ENCODE measurements around the gene NELL2. TPM values are rescaled to one million over a fixed set of nuclear protein-coding genes. Genes with fewer than 3 reads are reported as not detected.
"Not testable (repeated sequence)": the region's sequence is repeated elsewhere in the genome, so short reads cannot be mapped to it uniquely, and the experiment has no call there.

NELL2 gene
- total RNA-seq: 208 TPM

DNA sequence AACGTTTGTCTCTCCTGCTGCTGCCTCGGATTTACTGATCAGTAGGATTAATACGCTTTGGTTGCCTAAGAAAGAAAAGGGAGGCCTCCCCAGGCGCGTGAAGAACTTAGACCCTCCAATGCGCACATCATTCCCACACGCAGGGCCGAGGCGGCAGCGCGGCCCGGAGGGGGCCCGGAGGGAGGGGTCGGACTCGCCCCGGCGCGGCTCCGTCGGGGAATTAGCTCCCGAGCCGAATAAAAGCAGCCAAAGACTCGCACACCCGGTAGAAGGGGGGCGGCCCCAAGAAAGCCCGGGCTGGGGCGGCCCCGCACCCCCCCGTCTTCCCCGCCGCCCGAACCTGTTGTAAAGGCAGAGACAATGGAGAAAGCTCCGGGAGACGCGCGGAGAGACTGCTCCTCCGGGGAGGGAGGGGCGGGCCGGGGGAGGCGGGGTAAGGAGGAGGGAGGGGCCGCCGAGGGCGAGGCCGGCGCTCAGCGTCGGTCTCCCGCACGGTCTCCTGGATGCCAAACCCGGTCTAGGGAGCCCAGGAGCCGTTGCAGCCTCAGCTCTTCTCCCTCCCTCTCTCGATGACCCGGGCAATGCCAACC, at the start of gene NELL2:
NELL2 (minus strand) TSS at position 362 of the 590 bp plus-strand sequence. CDS start 446 bp downstream, outside the sequence.
- Histone ChIP-seq H3K27me3 (ENCODE audit: insufficient read depth, low read length) (peaks cover 59% of the 10 kb centered on the region), H3K4me3 (ENCODE audit: low read length) (peak within 1 kb of the TSS; percentile 49), H3K4me1 (ENCODE audit: insufficient read depth, low read length) (peaks cover 6% of the 10 kb centered on the region), H3K9me3 (ENCODE audit: low read depth, low read length) (peaks cover 9% of the 10 kb centered on the region)

DNA sequence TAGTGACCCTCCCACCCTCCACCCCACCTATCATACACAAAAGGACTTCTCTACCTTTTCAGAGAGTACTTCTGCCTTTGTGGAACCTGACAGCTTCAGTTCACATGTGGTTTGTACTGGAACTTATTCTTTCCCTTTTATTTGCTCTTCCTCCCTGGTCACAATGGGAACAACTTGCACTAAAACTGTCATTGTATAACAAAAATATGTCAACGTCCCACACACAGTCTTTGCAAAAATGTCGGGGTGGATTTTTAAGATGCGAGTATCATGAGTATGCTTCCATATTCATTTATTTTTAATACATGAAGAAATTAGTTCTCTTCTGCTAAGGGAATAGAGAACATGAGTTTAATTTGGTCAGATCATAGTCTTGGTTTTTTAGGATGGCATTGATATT, 45.6 kb upstream of the NELL2 start:
- Histone ChIP-seq H3K4me1 (ENCODE audit: insufficient read depth, low read length) (no peaks in the 10 kb centered on the region), H3K4me3 (ENCODE audit: low read length) (no peak overlapping the region), H3K9me3 (ENCODE audit: low read depth, low read length) (no peaks in the 10 kb centered on the region), H3K27me3 (ENCODE audit: insufficient read depth, low read length) (no peaks in the 10 kb centered on the region)

DNA sequence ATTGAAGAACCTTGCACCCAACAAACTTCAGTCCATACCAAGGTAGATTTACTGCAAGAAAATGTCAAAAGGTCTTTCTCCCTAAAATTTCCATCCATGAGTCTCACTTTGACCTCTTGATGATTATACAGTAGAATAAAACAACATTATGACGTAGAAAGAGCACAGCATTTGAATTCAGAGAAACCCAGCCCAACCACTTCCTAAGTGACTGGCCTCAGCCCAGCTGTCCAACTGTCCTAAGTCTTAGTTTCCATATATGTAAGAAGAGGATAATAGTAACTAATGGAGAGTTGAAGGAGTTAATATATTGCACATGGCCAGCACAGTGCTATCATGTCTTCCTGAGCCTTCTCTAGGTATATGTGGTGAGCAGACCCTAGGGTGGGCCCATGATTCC, 41.0 kb upstream of the NELL2 start:
- no peaks in the 10 kb centered on the region for H3K9me3 ChIP-seq (ENCODE audit: low read depth, low read length)
- H3K4me1 ChIP-seq (ENCODE audit: insufficient read depth, low read length): no peaks in the 10 kb centered on the region
- no peaks in the 10 kb centered on the region for H3K27me3 ChIP-seq (ENCODE audit: insufficient read depth, low read length)
- H3K4me3 ChIP-seq (ENCODE audit: low read length): no peak overlapping the region

DNA sequence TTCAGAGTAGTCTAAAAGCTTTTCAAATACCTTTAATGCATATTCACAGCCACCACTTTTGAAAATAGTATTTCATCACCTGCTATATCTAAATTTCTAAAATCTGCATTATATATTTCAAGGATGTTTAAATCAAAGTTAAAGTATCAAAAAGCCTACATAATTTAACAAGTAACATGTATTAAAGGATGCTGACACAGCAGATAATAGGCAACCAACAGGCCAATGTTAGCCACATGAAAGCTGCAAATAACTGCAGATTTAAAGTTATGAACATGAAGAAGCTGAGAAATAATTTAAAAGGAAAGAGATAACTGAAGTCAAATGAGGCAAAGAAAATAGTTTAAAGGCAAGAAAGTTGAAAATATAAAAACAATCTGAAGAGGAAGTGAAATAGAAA, 39.8 kb upstream of the NELL2 start:
- no peak overlapping the region for H3K4me3 ChIP-seq (ENCODE audit: low read length)
- H3K4me1 ChIP-seq (ENCODE audit: insufficient read depth, low read length): no peaks in the 10 kb centered on the region
- no peaks in the 10 kb centered on the region for H3K9me3 ChIP-seq (ENCODE audit: low read depth, low read length)
- H3K27me3 ChIP-seq (ENCODE audit: insufficient read depth, low read length): no peaks in the 10 kb centered on the region

DNA sequence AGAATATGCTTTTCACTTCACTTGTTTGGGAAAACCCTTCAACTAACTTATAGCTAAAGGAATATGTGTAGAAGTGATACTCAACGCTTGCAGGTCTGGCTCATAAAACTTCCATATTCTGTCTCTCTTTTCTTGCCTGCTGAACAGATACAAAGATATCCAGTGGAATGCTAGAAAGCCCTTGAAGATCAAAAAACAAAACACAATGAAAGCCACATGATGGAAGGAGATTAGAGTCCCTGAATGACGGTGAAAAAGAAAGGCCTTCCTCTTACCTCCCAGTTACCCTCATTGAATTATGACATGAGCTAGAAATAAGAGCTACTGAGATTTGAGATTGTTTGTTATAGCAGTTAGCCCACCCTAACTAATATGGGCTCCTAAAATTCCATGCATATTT, 28.2 kb upstream of the NELL2 start:
- Histone ChIP-seq H3K4me1 (ENCODE audit: insufficient read depth, low read length) (no peaks in the 10 kb centered on the region), H3K4me3 (ENCODE audit: low read length) (no peak overlapping the region), H3K27me3 (ENCODE audit: insufficient read depth, low read length) (no peaks in the 10 kb centered on the region), H3K9me3 (ENCODE audit: low read depth, low read length) (no peaks in the 10 kb centered on the region)

DNA sequence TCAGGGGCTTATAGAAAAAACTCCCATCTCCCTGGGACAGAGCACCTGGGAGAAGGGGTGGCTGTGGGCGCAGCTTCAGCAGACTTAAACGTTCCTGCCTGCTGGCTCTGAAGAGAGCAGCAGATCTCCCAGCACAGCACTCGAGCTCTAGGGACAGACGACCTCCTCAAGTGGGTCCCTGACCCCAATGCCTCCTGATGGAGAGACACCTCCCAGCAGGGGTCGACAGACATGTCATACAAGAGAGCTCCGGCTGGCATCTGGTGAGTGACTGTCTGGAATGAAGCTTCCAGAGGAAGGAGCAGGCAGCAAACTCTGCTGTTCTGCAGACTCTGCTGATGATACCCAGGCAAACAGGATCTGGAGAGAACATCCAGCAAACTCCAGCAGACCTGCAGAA, 22.0 kb upstream of the NELL2 start:
- not testable (repeated sequence) for H3K9me3 ChIP-seq (ENCODE audit: low read depth, low read length); H3K27me3 ChIP-seq (ENCODE audit: insufficient read depth, low read length); H3K4me3 ChIP-seq (ENCODE audit: low read length); H3K4me1 ChIP-seq (ENCODE audit: insufficient read depth, low read length)

DNA sequence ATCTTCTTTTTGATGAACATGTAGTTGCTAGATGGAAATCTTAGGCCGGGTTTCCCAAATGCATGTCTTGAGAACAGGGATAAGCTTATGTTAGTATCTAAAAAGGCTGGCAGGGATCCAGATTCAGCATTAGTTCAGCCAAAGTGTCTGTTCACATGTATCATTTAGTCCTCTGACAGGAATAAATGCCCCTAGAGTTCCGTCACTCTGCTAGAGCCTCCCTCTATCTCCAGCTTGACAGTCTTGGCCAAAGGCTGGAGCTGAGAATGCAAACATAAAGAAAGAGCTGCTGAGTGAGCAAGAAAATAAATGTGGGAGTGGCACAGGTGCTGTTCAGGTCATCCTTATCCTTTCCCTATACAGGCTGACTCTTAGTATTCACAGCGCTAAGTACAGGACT, 13.8 kb upstream of the NELL2 start:
- no peaks in the 10 kb centered on the region for H3K4me1 ChIP-seq (ENCODE audit: insufficient read depth, low read length)
- no peaks in the 10 kb centered on the region for H3K27me3 ChIP-seq (ENCODE audit: insufficient read depth, low read length)
- H3K4me3 ChIP-seq (ENCODE audit: low read length): no peak overlapping the region
- no peaks in the 10 kb centered on the region for H3K9me3 ChIP-seq (ENCODE audit: low read depth, low read length)

DNA sequence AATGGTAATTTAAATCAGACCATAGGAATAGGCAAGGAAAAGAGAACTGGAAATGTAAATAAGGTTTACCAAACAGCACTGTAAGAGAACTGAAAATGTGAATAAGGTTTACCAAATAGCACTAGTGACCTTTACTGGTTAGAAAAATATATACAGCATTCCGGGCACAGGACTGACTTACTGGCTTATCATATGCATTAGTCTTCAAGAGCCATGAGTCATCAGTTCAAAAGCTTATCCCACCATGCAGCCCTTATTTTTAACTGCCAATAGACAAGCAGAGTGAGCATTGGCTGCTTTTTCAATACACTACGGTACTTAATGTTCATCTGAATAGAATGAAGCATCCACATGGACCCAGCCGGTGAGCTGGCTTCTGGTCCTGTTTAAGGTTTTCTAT, 13.0 kb upstream of the NELL2 start:
- H3K4me1 ChIP-seq (ENCODE audit: insufficient read depth, low read length): no peaks in the 10 kb centered on the region
- no peaks in the 10 kb centered on the region for H3K9me3 ChIP-seq (ENCODE audit: low read depth, low read length)
- no peak overlapping the region for H3K4me3 ChIP-seq (ENCODE audit: low read length)
- H3K27me3 ChIP-seq (ENCODE audit: insufficient read depth, low read length): no peaks in the 10 kb centered on the region

DNA sequence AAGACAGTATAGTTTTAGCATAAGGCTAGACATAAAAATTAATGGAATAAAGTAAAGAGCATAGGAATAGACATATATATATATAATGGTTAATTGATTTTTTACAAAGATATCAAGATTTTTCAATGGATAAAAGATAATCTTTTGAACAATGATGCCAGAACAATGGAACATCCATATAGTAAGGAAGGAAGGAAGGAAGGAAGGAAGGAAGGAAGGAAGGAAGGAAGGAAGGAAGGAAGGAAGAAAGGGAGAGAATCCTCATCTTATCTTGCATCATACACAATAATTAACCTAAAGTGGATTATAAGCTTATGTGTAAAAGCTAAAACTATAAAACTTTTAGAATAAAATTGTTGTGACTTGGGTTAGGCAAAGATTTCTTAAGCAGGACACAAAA, 9.8 kb upstream of the NELL2 start:
- peaks cover 9% of the 10 kb centered on the region for H3K9me3 ChIP-seq (ENCODE audit: low read depth, low read length)
- H3K27me3 ChIP-seq (ENCODE audit: insufficient read depth, low read length): no peaks in the 10 kb centered on the region
- H3K4me1 ChIP-seq (ENCODE audit: insufficient read depth, low read length): no peaks in the 10 kb centered on the region
- no peak overlapping the region for H3K4me3 ChIP-seq (ENCODE audit: low read length)

DNA sequence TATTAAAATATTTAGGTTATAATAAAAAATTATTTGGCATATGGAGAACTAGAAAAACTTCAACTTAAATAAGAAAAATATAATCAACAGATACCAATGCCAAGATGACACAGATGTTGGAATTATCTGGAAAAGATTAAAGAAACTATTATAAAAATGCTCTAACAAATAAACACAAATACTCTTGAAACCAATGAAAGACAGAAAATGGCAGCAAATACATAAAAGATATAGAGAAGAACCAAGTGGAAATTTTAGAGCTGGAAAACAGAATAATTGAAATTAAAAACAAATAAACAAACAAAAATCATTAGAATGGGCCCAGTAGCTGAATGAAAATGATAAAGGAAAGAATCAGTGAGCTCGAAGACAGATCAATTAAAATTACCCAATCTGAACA, 5.1 kb upstream of the NELL2 start:
- H3K27me3 ChIP-seq (ENCODE audit: insufficient read depth, low read length): peaks cover 25% of the 10 kb centered on the region
- H3K9me3 ChIP-seq (ENCODE audit: low read depth, low read length): peaks cover 18% of the 10 kb centered on the region
- H3K4me3 ChIP-seq (ENCODE audit: low read length): no peak overlapping the region
- H3K4me1 ChIP-seq (ENCODE audit: insufficient read depth, low read length): no peaks in the 10 kb centered on the region

DNA sequence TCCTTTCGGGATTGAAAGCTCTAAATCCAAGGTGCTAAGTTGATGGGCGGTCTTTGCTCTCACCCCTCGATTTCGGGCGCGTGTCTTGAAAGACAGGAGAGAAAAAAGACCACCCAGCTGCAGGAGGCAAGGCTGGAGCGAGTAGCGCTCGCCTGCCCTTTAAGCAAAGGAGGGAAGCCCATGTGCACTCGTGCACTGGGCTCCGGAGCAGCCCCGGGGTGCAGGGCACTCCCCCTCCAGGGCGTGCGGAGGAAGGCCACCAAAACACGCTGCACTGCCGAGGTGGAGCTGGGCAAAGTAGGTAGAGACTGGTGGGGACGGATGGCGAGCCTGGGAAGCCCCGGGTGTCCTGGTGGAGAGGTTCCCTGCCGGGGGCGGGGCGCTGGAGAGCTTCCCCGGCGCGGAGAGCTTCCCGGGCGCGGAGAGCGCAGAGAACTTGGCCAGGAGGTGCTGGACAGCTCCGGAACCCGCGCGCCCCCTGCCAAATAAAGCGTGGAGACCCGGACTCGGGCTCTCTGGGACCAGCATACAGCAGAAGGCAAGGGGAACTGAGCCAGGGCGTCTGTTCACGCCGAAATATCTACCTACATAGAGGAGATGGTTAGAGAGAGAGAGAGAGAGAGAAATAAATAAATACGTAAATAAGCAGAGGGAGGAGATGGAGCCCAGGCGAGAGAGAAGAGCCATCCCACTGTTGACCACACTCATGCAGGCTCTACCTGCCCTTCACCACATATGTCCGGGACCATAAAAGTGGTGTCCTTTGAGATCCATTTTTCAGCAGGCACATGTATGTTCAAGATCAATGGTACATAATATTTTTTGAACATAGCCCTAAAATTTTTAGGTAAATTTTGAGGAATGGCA, 662 bp upstream of the NELL2 start:
- Histone ChIP-seq H3K4me1 (ENCODE audit: insufficient read depth, low read length) (peaks cover 6% of the 10 kb centered on the region), H3K27me3 (ENCODE audit: insufficient read depth, low read length) (peaks cover 55% of the 10 kb centered on the region), H3K4me3 (ENCODE audit: low read length) (peak overlapping the region; percentile 39)

DNA sequence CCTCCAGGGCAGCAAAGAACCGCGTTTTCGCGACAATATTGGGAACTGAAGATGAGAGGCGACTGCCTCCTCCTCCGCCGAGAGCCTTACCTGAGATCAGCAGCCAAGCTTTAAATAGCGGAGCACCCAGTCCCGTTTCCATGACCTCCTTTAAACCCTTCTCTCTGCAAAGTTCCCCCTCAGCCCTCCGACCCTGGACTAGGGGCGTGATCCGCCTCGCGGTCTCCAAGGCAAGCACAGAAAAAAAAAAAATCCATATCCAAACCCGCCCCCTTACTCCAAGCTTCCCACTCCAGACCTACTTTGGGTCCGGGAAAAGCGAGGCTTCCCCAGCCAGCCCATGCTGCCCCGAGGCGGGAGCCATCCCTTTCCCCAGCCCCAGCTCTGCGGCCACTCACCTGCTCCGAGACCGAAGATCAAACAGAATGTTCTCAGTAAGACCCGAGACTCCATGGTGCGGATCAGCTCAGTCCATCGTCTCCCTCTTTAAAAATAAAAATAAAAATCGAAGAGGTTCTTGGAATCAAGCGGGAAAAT, 630 bp downstream of the NELL2 start:
- Histone ChIP-seq H3K4me3 (ENCODE audit: low read length) (peak overlapping the region; percentile 49), H3K27me3 (ENCODE audit: insufficient read depth, low read length) (peaks cover 59% of the 10 kb centered on the region), H3K9me3 (ENCODE audit: low read depth, low read length) (peaks cover 4% of the 10 kb centered on the region), H3K4me1 (ENCODE audit: insufficient read depth, low read length) (peaks cover 6% of the 10 kb centered on the region)

More for the DNA sequence above, 662 bp upstream of the NELL2 start:
- H3K9me3 ChIP-seq (ENCODE audit: low read depth, low read length): peaks cover 16% of the 10 kb centered on the region

DNA sequence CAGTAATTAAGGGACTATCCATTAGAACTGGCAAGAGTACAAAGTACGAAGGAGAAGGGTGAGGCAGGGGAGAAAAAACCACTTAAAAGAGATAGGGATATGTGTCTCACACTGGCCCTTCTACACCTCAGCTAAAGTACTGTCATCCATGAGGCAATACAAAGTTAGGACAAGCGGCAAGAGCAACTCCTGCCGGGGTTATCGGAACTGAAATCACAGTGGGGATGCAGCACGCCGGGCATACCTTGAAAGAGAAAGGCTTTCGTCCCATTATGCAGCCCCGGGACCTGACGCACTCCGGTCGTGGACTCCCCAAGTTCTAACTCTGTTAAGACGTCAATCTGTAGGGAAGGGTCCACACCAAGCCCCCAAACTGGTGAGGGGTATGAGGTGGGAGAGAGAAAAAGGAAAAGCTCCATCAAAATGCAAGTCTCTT, 1.1 kb downstream of the NELL2 start:
- Histone ChIP-seq H3K4me3 (ENCODE audit: low read length) (peak overlapping the region; percentile 49), H3K27me3 (ENCODE audit: insufficient read depth, low read length) (peaks cover 59% of the 10 kb centered on the region), H3K4me1 (ENCODE audit: insufficient read depth, low read length) (peaks cover 6% of the 10 kb centered on the region), H3K9me3 (ENCODE audit: low read depth, low read length) (no peaks in the 10 kb centered on the region)

DNA sequence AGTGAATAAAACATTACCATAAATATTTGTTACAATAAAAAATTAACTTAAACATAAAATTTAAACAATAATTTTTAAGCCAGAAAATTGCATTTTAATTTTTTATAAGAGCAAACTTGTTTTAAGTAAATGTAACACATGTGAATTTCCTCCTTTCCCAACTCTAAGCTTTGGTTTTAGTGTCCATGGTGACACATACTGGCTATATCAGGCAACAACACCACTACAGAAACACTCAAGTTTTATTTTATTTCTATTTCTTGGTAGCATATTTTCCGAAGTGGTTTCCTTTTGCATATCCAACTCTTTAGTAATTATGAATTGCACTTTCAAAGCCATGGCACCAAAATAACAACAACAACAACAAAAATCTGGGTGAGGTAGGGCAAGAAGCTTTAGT, 2.2 kb downstream of the NELL2 start:
- Histone ChIP-seq H3K4me3 (ENCODE audit: low read length) (no peak overlapping the region), H3K27me3 (ENCODE audit: insufficient read depth, low read length) (peaks cover 53% of the 10 kb centered on the region)

DNA sequence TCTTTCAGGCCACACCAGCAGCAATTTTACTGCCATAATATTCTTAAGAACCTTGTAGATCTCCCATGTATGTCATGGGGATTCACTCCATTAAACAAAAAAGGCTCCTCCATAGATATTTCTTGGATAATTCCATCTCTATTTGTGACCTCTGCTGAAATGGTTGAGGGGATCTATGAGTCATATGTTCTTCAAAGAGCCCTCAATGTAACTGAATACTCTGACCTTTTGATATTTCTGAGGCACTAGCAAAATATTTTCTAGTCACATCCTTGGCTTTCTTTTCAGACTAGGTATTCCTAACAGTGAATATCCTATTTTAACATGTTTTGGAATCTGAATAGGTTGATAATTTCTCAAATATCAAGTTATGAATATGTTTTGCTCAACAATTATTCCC, 6.6 kb downstream of the NELL2 start:
- Histone ChIP-seq H3K4me1 (ENCODE audit: insufficient read depth, low read length) (no peaks in the 10 kb centered on the region), H3K4me3 (ENCODE audit: low read length) (no peak overlapping the region), H3K9me3 (ENCODE audit: low read depth, low read length) (peaks cover 8% of the 10 kb centered on the region), H3K27me3 (ENCODE audit: insufficient read depth, low read length) (peaks cover 19% of the 10 kb centered on the region)

More for the DNA sequence above, 2.2 kb downstream of the NELL2 start:
- Histone ChIP-seq H3K9me3 (ENCODE audit: low read depth, low read length) (no peaks in the 10 kb centered on the region), H3K4me1 (ENCODE audit: insufficient read depth, low read length) (peaks cover 6% of the 10 kb centered on the region)
